Omental fat pad (tissue), 4 donors: ENCODE results near the gene TMTC4. TPM values are rescaled to one million over a fixed set of nuclear protein-coding genes. Genes with fewer than 3 reads are reported as not detected.

Source experiments
- ATAC-seq: fragments of 150-250 bp; one replicate; pipeline ENCODE4 v1.9.1; 2016; ENCODE audit warnings: mild to moderate bottlenecking, moderate library complexity; ENCODE audit not compliant: low FRiP score
- DNase-seq: peaks from one replicate; pipeline ENCODE4 v3.0.0-alpha.2; 2019; ENCODE audit warnings: low spot score
- total RNA-seq, 4 donors: library from RNA; depleted of rRNA; stranded (reverse); fragments of >200 nt; gene quantifications; one replicate each; pipeline ENCODE4 v1.1.0, GENCODE V29; 2016
- TF ChIP-seq, protein P1 (sequence below), 3 donors: fragments of 450-650 bp; IDR thresholded peaks; one replicate each; pipeline ENCODE4 v1.5.1; 2016 to 2017; ENCODE audit warnings: antibody characterized with exemption in 3 of 3, mild to moderate bottlenecking in 3 of 3, moderate library complexity in 2 of 3

The TMTC4 gene
- total RNA-seq, 4 donors from 2014 or later: 9.2 to 16.9 (median 12.9) TPM

- no peak for ATAC-seq
- no peak for DNase-seq
- TF ChIP-seq, protein P1, sequence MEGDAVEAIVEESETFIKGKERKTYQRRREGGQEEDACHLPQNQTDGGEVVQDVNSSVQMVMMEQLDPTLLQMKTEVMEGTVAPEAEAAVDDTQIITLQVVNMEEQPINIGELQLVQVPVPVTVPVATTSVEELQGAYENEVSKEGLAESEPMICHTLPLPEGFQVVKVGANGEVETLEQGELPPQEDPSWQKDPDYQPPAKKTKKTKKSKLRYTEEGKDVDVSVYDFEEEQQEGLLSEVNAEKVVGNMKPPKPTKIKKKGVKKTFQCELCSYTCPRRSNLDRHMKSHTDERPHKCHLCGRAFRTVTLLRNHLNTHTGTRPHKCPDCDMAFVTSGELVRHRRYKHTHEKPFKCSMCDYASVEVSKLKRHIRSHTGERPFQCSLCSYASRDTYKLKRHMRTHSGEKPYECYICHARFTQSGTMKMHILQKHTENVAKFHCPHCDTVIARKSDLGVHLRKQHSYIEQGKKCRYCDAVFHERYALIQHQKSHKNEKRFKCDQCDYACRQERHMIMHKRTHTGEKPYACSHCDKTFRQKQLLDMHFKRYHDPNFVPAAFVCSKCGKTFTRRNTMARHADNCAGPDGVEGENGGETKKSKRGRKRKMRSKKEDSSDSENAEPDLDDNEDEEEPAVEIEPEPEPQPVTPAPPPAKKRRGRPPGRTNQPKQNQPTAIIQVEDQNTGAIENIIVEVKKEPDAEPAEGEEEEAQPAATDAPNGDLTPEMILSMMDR (IDR thresholded peaks at IDR 0.05): no peak
Measured at GRCh38 chr13:100657881-100658315, 16.7 kb downstream of the TMTC4 start.

- ATAC-seq (no peak), DNase-seq (no peak)
- TF ChIP-seq, protein P1 (IDR thresholded peaks at IDR 0.05): no peak
Measured at GRCh38 chr13:100652510-100652909, 22.1 kb downstream of the TMTC4 start.

DNA sequence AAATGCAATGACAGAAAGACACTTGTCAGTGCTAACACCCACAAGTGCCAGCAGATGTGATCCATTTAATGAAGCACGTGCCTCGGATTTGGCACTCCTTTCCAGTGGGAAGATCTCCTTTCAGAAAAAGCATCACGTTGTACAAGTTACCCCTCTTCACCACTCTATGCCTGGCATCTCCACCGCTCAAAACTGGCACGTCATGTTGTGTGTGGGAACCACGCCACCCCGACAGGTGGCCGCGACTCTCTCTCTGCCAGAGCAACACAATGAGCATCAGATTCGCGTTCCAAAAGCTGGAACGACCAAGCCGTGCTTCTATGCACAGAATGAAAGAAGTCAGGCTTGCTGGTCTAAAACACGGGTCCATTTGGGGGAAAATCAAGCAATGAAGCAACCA is 24.3 kb downstream of the TMTC4 start:
- ATAC-seq (no peak), DNase-seq (no peak)
- TF ChIP-seq, protein P1 (IDR thresholded peaks at IDR 0.05): no peak

DNA sequence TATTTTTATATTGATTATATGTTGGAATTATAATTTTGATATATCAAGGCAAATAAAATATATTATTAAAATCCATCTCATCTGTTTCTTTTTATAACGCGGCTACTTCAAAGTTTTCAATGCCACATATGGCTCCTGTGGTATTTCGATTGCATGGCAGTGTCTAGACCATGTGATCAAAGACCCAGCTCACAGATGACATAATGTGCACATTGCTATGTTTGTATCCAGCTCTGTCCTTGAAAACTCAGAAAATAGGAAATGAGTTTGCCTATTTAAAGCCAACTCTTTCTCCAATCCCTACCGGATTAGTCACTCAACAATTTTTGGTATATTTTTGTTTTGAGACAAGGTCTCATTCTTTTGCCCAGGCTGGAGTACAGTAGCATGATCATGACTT is 26.2 kb downstream of the TMTC4 start:
- DNase-seq: no peak
- no peak for ATAC-seq
- TF ChIP-seq, protein P1 (IDR thresholded peaks at IDR 0.05): no peak

DNA sequence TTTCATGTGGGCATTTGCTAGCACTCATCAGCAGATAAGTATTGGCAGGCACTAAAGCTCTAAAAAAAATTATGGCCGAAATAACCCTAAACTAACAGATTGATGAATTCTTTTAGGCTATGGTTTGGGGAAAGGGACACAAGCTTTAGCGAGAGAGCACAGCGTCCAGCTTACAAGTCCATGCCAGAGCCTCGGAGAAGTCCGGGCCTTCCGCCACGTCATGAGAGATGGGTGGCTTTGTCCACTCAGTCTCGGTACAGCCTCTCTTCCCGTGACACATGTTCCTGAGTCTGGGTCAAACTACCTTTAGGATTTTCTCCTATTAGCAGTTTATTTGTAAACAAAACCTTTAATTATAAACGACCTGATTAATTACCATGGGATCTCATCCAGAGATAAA is 27.7 kb downstream of the TMTC4 start:
- no peak for DNase-seq
- ATAC-seq: no peak
- TF ChIP-seq, protein P1 (IDR thresholded peaks at IDR 0.05): no peak

DNA sequence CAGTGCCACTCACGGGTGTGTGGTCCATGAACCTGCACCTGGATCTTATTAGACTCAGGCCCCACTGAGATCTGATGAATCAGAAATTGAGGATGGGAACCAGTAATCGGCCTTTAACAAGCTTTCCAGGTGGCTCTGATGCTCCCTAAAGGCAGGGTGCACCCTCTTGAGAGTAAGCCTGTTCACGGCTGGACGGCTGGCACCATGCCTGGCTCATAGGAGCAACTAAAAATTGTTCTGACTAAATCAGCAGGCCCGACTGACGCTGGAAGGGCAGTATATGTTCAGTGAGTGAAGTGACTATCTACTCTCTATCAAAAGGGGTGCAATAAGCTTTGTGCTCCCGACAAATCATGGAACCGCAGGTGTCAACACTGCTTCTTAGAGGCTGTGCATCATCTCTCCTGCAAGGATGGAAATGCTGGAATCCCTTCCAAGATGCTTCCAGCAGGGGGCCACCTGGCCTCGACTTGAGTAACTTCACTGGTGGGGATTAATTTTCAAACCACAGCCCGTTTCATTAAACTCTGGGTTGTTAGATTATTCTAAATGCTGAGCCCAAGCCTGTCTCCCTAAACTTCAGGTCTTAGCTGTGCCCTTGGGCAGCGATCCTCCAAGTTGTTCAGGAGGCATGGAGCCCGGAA is 28.4 kb downstream of the TMTC4 start:
- ATAC-seq (no peak), DNase-seq (no peak)
- TF ChIP-seq, protein P1 (IDR thresholded peaks at IDR 0.05): no peak

- TF ChIP-seq, protein P1 (IDR thresholded peaks at IDR 0.05): no peak
- DNase-seq: no peak
- no peak for ATAC-seq
Measured at GRCh38 chr13:100645382-100645781, 29.2 kb downstream of the TMTC4 start.
